ENCODE results near the gene MYZAP. TPM values are rescaled to one million over a fixed set of nuclear protein-coding genes. Genes with fewer than 3 reads are reported as not detected.

The MYZAP gene
- total RNA-seq, 1 experiment from 2014 or later, result 0.68 TPM

DNA sequence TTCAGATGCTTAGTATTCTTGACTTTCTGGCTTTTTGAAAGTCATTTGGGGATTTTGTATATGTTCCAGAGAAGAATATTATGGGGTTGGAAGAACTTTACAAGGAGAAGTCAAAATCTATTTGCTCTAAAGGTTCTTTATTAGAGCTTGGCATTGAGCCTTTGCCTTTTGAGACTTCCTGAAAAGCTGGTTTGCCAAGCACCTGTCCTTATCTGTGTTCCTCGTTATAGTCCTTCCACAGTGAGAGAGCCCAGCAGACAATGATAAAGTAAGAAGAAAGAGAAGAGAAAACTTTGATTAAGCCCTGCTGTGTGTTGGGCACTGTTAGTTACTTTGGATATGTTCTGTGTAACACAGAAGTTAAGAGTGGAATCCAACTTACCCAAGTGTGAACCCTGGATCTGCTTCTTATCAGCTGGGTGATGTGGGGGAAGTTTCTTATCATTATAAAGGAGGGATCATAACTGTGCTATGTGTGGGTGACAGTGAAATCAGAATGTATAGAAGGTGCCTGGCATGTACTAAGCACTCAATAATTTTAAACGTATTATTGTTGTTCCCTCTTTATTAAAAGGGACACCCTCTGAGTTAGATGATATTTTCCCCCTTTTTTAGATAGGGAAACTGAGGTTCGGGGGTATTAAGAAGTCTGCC, 70.5 kb downstream of the MYZAP start:
- POLR2A ChIA-PET, result no interaction called here
- no peak for DNase-seq (ENCODE audit: low spot score)
- no peak for ATAC-seq
- no peaks in the 10 kb centered on the region for H3K4me1 Mint-ChIP-seq
- H3K36me3 Mint-ChIP-seq, result no peaks in the 10 kb centered on the region
- no peak overlapping the region for H3K4me3 Mint-ChIP-seq
- TF ChIP-seq GTF2I (CRISPR knock-in tag; conservative IDR thresholded peaks at IDR 0.05), result no peak
- no peaks in the 10 kb centered on the region for H3K9me3 Mint-ChIP-seq
- CTCF ChIA-PET, result interaction anchor here (1.0 to 1.5 kb wide), 4 partner anchors 89 to 409 kb away, joined by 3 read pairs; no protein-coding TSS in a partner anchor
- no peak overlapping the region for H3K27ac Mint-ChIP-seq
- H3K27me3 Mint-ChIP-seq (ENCODE audit: low read depth), result no peaks in the 10 kb centered on the region; the same call in 1 of the 2 replicates

DNA sequence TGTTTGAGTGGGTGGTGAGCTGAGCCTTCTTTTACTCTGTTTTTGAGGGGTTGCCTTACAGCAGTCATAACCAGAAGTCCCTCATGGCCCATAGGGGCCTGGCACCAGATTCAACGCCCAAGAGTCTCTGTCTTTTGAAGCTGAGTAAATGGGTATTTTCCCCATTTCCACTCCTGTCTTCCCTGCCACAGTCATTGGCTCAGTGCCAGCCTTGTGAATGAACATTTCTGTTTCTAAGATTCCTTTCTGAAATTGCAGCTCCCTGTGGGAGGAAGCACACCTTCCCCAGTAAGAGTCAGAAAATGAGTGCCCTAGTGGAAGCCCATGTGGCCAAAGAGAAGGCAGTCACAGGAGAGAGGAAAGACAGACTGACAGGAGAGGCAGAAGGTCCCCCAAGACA, 71.1 kb downstream of the MYZAP start:
- POLR2A ChIA-PET, result no interaction called here
- CTCF ChIA-PET, result interaction anchor here (0.6 to 1.1 kb wide), 4 partner anchors 21 to 408 kb away, joined by 3 to 7 read pairs (median 4); no protein-coding TSS in a partner anchor
- no peak for ATAC-seq
- H3K4me1 Mint-ChIP-seq, result no peaks in the 10 kb centered on the region
- no peaks in the 10 kb centered on the region; the same call in 1 of the 2 replicates for H3K27me3 Mint-ChIP-seq (ENCODE audit: low read depth)
- no peaks in the 10 kb centered on the region for H3K36me3 Mint-ChIP-seq
- TF ChIP-seq E2F5 (CRISPR knock-in tag; IDR thresholded peaks at IDR 0.05) (no peak), FOXP1 (CRISPR knock-in tag; IDR thresholded peaks at IDR 0.05; ENCODE audit: borderline replicate concordance) (no peak), NFATC4 (CRISPR knock-in tag; IDR thresholded peaks at IDR 0.05) (no peak), HMGXB4 (CRISPR knock-in tag; IDR thresholded peaks at IDR 0.05) (no peak), RORB (CRISPR knock-in tag; IDR thresholded peaks at IDR 0.05) (no peak), JAZF1 (CRISPR knock-in tag; IDR thresholded peaks at IDR 0.05) (no peak)
- TF ChIP-seq, protein P1, sequence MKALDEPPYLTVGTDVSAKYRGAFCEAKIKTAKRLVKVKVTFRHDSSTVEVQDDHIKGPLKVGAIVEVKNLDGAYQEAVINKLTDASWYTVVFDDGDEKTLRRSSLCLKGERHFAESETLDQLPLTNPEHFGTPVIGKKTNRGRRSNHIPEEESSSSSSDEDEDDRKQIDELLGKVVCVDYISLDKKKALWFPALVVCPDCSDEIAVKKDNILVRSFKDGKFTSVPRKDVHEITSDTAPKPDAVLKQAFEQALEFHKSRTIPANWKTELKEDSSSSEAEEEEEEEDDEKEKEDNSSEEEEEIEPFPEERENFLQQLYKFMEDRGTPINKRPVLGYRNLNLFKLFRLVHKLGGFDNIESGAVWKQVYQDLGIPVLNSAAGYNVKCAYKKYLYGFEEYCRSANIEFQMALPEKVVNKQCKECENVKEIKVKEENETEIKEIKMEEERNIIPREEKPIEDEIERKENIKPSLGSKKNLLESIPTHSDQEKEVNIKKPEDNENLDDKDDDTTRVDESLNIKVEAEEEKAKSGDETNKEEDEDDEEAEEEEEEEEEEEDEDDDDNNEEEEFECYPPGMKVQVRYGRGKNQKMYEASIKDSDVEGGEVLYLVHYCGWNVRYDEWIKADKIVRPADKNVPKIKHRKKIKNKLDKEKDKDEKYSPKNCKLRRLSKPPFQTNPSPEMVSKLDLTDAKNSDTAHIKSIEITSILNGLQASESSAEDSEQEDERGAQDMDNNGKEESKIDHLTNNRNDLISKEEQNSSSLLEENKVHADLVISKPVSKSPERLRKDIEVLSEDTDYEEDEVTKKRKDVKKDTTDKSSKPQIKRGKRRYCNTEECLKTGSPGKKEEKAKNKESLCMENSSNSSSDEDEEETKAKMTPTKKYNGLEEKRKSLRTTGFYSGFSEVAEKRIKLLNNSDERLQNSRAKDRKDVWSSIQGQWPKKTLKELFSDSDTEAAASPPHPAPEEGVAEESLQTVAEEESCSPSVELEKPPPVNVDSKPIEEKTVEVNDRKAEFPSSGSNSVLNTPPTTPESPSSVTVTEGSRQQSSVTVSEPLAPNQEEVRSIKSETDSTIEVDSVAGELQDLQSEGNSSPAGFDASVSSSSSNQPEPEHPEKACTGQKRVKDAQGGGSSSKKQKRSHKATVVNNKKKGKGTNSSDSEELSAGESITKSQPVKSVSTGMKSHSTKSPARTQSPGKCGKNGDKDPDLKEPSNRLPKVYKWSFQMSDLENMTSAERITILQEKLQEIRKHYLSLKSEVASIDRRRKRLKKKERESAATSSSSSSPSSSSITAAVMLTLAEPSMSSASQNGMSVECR (CRISPR knock-in tag; IDR thresholded peaks at IDR 0.05; ENCODE audit: borderline replicate concordance), result no peak
- TF ChIP-seq, protein P2, sequence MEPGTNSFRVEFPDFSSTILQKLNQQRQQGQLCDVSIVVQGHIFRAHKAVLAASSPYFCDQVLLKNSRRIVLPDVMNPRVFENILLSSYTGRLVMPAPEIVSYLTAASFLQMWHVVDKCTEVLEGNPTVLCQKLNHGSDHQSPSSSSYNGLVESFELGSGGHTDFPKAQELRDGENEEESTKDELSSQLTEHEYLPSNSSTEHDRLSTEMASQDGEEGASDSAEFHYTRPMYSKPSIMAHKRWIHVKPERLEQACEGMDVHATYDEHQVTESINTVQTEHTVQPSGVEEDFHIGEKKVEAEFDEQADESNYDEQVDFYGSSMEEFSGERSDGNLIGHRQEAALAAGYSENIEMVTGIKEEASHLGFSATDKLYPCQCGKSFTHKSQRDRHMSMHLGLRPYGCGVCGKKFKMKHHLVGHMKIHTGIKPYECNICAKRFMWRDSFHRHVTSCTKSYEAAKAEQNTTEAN (CRISPR knock-in tag; IDR thresholded peaks at IDR 0.05), result no peak
- TF ChIP-seq, protein P3, sequence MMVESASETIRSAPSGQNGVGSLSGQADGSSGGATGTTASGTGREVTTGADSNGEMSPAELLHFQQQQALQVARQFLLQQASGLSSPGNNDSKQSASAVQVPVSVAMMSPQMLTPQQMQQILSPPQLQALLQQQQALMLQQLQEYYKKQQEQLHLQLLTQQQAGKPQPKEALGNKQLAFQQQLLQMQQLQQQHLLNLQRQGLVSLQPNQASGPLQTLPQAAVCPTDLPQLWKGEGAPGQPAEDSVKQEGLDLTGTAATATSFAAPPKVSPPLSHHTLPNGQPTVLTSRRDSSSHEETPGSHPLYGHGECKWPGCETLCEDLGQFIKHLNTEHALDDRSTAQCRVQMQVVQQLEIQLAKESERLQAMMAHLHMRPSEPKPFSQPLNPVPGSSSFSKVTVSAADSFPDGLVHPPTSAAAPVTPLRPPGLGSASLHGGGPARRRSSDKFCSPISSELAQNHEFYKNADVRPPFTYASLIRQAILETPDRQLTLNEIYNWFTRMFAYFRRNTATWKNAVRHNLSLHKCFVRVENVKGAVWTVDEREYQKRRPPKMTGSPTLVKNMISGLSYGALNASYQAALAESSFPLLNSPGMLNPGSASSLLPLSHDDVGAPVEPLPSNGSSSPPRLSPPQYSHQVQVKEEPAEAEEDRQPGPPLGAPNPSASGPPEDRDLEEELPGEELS (CRISPR knock-in tag; IDR thresholded peaks at IDR 0.05), result no peak
- no peak overlapping the region for H3K4me3 Mint-ChIP-seq
- no peak overlapping the region for H3K27ac Mint-ChIP-seq
- no peaks in the 10 kb centered on the region for H3K9me3 Mint-ChIP-seq
- no peak for DNase-seq (ENCODE audit: low spot score)

GRCh38 chr15:57663262-57663661, 71.6 kb downstream of the MYZAP start:
- no peaks in the 10 kb centered on the region for H3K36me3 Mint-ChIP-seq
- no peaks in the 10 kb centered on the region; the same call in 1 of the 2 replicates for H3K27me3 Mint-ChIP-seq (ENCODE audit: low read depth)
- ChIA-PET CTCF (interaction anchor here (0.6 to 1.1 kb wide), 4 partner anchors 22 to 408 kb away, joined by 3 to 7 read pairs (median 4); no protein-coding TSS in a partner anchor), POLR2A (no interaction called here)
- DNase-seq (ENCODE audit: low spot score) (no peak), ATAC-seq (peak; percentile 67)
- H3K9me3 Mint-ChIP-seq, result no peaks in the 10 kb centered on the region
- H3K27ac Mint-ChIP-seq, result no peak overlapping the region
- no peaks in the 10 kb centered on the region for H3K4me1 Mint-ChIP-seq
- TF ChIP-seq, protein P1 (CRISPR knock-in tag; IDR thresholded peaks at IDR 0.05; ENCODE audit: borderline replicate concordance), result no peak
- H3K4me3 Mint-ChIP-seq, result no peak overlapping the region
